ENCODE results near the gene NEXN. TPM values are rescaled to one million over a fixed set of nuclear protein-coding genes. Genes with fewer than 3 reads are reported as not detected.

NEXN gene
- total and polyA plus RNA-seq, 2 of the 13 experiments (the other 11 are each of a cell fraction or from before 2014, with no cell fraction given): 0.07 to 0.97 TPM

DNA sequence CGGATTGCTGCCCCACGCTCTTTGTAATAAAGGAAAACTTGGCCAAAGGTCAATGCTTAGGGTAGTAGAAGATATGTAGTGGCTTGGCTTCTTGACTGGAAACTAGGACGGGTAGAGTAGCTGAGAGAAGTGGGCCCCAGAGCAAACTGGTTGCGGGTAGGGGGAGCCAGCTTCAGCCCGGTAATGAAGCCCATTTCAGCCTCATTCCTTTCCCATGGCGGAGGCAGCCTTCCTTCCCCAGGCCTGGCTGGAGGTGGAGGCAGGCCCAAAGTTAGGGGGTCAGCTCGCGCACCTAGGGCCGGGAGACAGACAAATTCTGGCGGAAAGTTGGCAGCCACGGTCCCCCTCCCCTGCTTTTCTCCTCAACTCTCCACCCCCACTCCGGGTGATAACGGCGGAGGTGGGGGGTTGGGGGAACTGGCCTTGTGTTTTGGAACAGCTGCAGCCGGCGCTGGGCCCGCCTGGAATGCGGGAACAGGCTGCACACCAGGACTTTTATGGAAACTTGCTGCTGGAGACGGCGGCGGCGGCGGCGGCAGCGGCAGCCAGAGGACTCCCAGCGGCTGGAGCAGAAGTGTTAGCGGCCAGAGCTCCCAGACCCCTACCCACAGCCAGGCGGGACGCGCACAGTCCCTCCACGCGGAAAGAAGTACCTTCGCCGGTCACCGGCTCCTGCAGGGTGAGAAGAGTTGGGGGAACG, at the start of gene NEXN (continued):
- TF ChIP-seq, protein P1, sequence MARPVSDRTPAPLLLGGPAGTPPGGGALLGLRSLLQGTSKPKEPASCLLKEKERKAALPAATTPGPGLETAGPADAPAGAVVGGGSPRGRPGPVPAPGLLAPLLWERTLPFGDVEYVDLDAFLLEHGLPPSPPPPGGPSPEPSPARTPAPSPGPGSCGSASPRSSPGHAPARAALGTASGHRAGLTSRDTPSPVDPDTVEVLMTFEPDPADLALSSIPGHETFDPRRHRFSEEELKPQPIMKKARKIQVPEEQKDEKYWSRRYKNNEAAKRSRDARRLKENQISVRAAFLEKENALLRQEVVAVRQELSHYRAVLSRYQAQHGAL (CRISPR knock-in tag; IDR thresholded peaks at IDR 0.05; ENCODE audit: not compliant biosample characterization): no peak
- no peak for TF ChIP-seq SYNCRIP (IDR thresholded peaks at IDR 0.05; ENCODE audit: insufficient read depth, low read depth, low read length)
- peak; percentile 15; the same call in 1 of the 2 replicates for TF ChIP-seq SALL1 (CRISPR knock-in tag; IDR thresholded peaks at IDR 0.05)
- TF ChIP-seq, protein P2, sequence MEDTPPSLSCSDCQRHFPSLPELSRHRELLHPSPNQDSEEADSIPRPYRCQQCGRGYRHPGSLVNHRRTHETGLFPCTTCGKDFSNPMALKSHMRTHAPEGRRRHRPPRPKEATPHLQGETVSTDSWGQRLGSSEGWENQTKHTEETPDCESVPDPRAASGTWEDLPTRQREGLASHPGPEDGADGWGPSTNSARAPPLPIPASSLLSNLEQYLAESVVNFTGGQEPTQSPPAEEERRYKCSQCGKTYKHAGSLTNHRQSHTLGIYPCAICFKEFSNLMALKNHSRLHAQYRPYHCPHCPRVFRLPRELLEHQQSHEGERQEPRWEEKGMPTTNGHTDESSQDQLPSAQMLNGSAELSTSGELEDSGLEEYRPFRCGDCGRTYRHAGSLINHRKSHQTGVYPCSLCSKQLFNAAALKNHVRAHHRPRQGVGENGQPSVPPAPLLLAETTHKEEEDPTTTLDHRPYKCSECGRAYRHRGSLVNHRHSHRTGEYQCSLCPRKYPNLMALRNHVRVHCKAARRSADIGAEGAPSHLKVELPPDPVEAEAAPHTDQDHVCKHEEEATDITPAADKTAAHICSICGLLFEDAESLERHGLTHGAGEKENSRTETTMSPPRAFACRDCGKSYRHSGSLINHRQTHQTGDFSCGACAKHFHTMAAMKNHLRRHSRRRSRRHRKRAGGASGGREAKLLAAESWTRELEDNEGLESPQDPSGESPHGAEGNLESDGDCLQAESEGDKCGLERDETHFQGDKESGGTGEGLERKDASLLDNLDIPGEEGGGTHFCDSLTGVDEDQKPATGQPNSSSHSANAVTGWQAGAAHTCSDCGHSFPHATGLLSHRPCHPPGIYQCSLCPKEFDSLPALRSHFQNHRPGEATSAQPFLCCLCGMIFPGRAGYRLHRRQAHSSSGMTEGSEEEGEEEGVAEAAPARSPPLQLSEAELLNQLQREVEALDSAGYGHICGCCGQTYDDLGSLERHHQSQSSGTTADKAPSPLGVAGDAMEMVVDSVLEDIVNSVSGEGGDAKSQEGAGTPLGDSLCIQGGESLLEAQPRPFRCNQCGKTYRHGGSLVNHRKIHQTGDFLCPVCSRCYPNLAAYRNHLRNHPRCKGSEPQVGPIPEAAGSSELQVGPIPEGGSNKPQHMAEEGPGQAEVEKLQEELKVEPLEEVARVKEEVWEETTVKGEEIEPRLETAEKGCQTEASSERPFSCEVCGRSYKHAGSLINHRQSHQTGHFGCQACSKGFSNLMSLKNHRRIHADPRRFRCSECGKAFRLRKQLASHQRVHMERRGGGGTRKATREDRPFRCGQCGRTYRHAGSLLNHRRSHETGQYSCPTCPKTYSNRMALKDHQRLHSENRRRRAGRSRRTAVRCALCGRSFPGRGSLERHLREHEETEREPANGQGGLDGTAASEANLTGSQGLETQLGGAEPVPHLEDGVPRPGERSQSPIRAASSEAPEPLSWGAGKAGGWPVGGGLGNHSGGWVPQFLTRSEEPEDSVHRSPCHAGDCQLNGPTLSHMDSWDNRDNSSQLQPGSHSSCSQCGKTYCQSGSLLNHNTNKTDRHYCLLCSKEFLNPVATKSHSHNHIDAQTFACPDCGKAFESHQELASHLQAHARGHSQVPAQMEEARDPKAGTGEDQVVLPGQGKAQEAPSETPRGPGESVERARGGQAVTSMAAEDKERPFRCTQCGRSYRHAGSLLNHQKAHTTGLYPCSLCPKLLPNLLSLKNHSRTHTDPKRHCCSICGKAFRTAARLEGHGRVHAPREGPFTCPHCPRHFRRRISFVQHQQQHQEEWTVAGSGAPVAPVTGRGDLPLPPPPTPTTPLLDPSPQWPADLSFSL (CRISPR knock-in tag; IDR thresholded peaks at IDR 0.05): no peak
- TF ChIP-seq SP140L (CRISPR knock-in tag; IDR thresholded peaks at IDR 0.05; ENCODE audit: borderline replicate concordance): no peak
- no peak for TF ChIP-seq CHCHD3 (CRISPR knock-in tag; IDR thresholded peaks at IDR 0.05)
- TF ChIP-seq TBX3 (IDR thresholded peaks at IDR 0.05; ENCODE audit: borderline replicate concordance): no peak
- TF ChIP-seq, protein P3, sequence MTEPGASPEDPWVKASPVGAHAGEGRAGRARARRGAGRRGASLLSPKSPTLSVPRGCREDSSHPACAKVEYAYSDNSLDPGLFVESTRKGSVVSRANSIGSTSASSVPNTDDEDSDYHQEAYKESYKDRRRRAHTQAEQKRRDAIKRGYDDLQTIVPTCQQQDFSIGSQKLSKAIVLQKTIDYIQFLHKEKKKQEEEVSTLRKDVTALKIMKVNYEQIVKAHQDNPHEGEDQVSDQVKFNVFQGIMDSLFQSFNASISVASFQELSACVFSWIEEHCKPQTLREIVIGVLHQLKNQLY (CRISPR knock-in tag; IDR thresholded peaks at IDR 0.05): no peak
- TF ChIP-seq RBAK (CRISPR knock-in tag; IDR thresholded peaks at IDR 0.05): peak; percentile 85
- TF ChIP-seq JARID2 (CRISPR knock-in tag; IDR thresholded peaks at IDR 0.05; ENCODE audit: insufficient replicate concordance): no peak
- no peak for TF ChIP-seq ZNF572 (CRISPR knock-in tag; IDR thresholded peaks at IDR 0.05)
- no peak for TF ChIP-seq EZH2 (conservative IDR thresholded peaks at IDR 0.05; ENCODE audit: low read depth, low read length)
- no peak for TF ChIP-seq ZSCAN22 (CRISPR knock-in tag; IDR thresholded peaks at IDR 0.05)
- TF ChIP-seq, protein P4, sequence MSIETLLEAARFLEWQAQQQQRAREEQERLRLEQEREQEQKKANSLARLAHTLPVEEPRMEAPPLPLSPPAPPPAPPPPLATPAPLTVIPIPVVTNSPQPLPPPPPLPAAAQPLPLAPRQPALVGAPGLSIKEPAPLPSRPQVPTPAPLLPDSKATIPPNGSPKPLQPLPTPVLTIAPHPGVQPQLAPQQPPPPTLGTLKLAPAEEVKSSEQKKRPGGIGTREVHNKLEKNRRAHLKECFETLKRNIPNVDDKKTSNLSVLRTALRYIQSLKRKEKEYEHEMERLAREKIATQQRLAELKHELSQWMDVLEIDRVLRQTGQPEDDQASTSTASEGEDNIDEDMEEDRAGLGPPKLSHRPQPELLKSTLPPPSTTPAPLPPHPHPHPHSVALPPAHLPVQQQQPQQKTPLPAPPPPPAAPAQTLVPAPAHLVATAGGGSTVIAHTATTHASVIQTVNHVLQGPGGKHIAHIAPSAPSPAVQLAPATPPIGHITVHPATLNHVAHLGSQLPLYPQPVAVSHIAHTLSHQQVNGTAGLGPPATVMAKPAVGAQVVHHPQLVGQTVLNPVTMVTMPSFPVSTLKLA (IDR thresholded peaks at IDR 0.05): no peak
- TF ChIP-seq ZNF562 (CRISPR knock-in tag; IDR thresholded peaks at IDR 0.05; ENCODE audit: borderline replicate concordance): no peak
- TF ChIP-seq ZMYM4 (CRISPR knock-in tag; IDR thresholded peaks at IDR 0.05): peak; percentile 53; the same call in 1 of the 2 replicates
- TF ChIP-seq ZNF33B (CRISPR knock-in tag; IDR thresholded peaks at IDR 0.05): no peak
- TF ChIP-seq NFKB2 (CRISPR knock-in tag; IDR thresholded peaks at IDR 0.05; ENCODE audit: borderline replicate concordance): no peak; the same call in 1 of the 2 replicates

Data from HepG2 (cell line).